ENCODE measurements around the gene S100A4. TPM values are rescaled to one million over a fixed set of nuclear protein-coding genes. Genes with fewer than 3 reads are reported as not detected.

Gene S100A4
- total and polyA plus RNA-seq, 9 donors, result 12.7 to 160 (median 45.3) TPM

- Histone ChIP-seq H3K36me3 (no peaks in the 10 kb centered on the region), H3K27ac (peak overlapping the region; percentile 40 to 78), H3K27me3 (no peaks in the 10 kb centered on the region), H3K9me3 (no peaks in the 10 kb centered on the region), H3K4me1 (ENCODE audit: insufficient read depth) (peaks cover 20% of the 10 kb centered on the region), H3K4me3 (no peak overlapping the region)
- intact Hi-C loops (cut with DNase I), result no loop called here
- peak; percentile 92 to 95 (median 94) for DNase-seq
- TF ChIP-seq EP300 (IDR thresholded peaks at IDR 0.05), result peak; percentile 68
- TF ChIP-seq POLR2A (IDR thresholded peaks at IDR 0.05), result no peak
- TF ChIP-seq CTCF (IDR thresholded peaks at IDR 0.05), result no peak
- WGBS, 3 donors, result 7% methylated on average over 7 of the region's 7 CpGs
These were observed 38.7 kb downstream of the S100A4 start for GRCh38 chr1:153506831-153507413.

- Histone ChIP-seq H3K4me1 (ENCODE audit: insufficient read depth) (peaks cover 18% of the 10 kb centered on the region), H3K27ac (peak overlapping the region; percentile 40 to 46), H3K36me3 (no peaks in the 10 kb centered on the region), H3K27me3 (no peaks in the 10 kb centered on the region), H3K9me3 (no peaks in the 10 kb centered on the region), H3K4me3 (no peak overlapping the region)
- peak; percentile 46 to 75 (median 68) for DNase-seq
- intact Hi-C loops (cut with DNase I), result no loop called here
- 28 to 31% (median 29%) methylated on average over 5 of the region's 5 CpGs for WGBS, 3 donors
- TF ChIP-seq EP300 (IDR thresholded peaks at IDR 0.05), result no peak
- no peak for TF ChIP-seq POLR2A (IDR thresholded peaks at IDR 0.05)
- no peak for TF ChIP-seq CTCF (IDR thresholded peaks at IDR 0.05)
These were observed 39.2 kb downstream of the S100A4 start for GRCh38 chr1:153506386-153506785.

- peaks cover 16% of the 10 kb centered on the region for H3K4me1 ChIP-seq (ENCODE audit: insufficient read depth)
- intact Hi-C loops (cut with DNase I), result no loop called here
- TF ChIP-seq EP300 (IDR thresholded peaks at IDR 0.05), result no peak
- TF ChIP-seq POLR2A (IDR thresholded peaks at IDR 0.05), result no peak
- TF ChIP-seq CTCF (IDR thresholded peaks at IDR 0.05), result no peak
- no peak for DNase-seq
- 96 to 100% (median 98%) methylated on average over 1 of the region's 1 CpG for WGBS, 3 donors
- no peaks in the 10 kb centered on the region for H3K27me3 ChIP-seq
- no peaks in the 10 kb centered on the region for H3K9me3 ChIP-seq
- H3K27ac ChIP-seq, result peak overlapping the region in 1 of 2 donors; percentile 46
- no peak overlapping the region for H3K4me3 ChIP-seq
- H3K36me3 ChIP-seq, result no peaks in the 10 kb centered on the region
These were observed 40.0 kb downstream of the S100A4 start for GRCh38 chr1:153505576-153505975.

GRCh38 chr1:153503766-153504165, 41.8 kb downstream of the S100A4 start:
- intact Hi-C loops (cut with DNase I), result no loop called here
- Histone ChIP-seq H3K36me3 (no peaks in the 10 kb centered on the region), H3K9me3 (no peaks in the 10 kb centered on the region), H3K27ac (no peak overlapping the region), H3K4me3 (no peak overlapping the region), H3K4me1 (ENCODE audit: insufficient read depth) (peaks cover 18% of the 10 kb centered on the region), H3K27me3 (no peaks in the 10 kb centered on the region)
- DNase-seq, result no peak
- 88 to 95% (median 89%) methylated on average over 3 of the region's 3 CpGs for WGBS, 3 donors
- TF ChIP-seq POLR2A (IDR thresholded peaks at IDR 0.05), result no peak
- no peak for TF ChIP-seq EP300 (IDR thresholded peaks at IDR 0.05)
- no peak for TF ChIP-seq CTCF (IDR thresholded peaks at IDR 0.05)
